ENCODE data around the gene FLOT1. TPM values are rescaled to one million over a fixed set of nuclear protein-coding genes. Genes with fewer than 3 reads are reported as not detected.

Gene FLOT1
- total and polyA plus RNA-seq, 2 of the 13 experiments (the other 11 are each of a cell fraction or from before 2014, with no cell fraction given) = 82.3 to 130 TPM

GRCh38 chr6:30743099-30744053 lies 889 bp upstream of the FLOT1 start (continued):
- TF ChIP-seq NCOA5 (CRISPR knock-in tag; IDR thresholded peaks at IDR 0.05) (0 out of 2 replicates have a peak, but pooled peaks have one; percentile 19), TBX3 (IDR thresholded peaks at IDR 0.05; ENCODE audit: borderline replicate concordance) (no peak), ZNF556 (CRISPR knock-in tag; IDR thresholded peaks at IDR 0.05; ENCODE audit: borderline replicate concordance) (0 out of 2 replicates have a peak, but pooled peaks have one; percentile 30), ATF4 (CRISPR knock-in tag; IDR thresholded peaks at IDR 0.05) (no peak), HOXA9 (CRISPR knock-in tag; IDR thresholded peaks at IDR 0.05; ENCODE audit: borderline replicate concordance) (peak; percentile 17; the same call in 1 of the 2 replicates), BATF2 (CRISPR knock-in tag; IDR thresholded peaks at IDR 0.05) (no peak; the same call in 1 of the 2 replicates), MATR3 (CRISPR knock-in tag; IDR thresholded peaks at IDR 0.05) (no peak), HNRNPUL1 (IDR thresholded peaks at IDR 0.05; ENCODE audit: low read depth, low read length) (no peak), NCOR1 (IDR thresholded peaks at IDR 0.05; ENCODE audit: borderline replicate concordance, low read length) (no peak), ZNF563 (CRISPR knock-in tag; IDR thresholded peaks at IDR 0.05) (no peak), AHR (CRISPR knock-in tag; IDR thresholded peaks at IDR 0.05) (no peak), ATF7-NPFF (CRISPR knock-in tag; IDR thresholded peaks at IDR 0.05; ENCODE audit: low read depth) (no peak), AFF4 (CRISPR knock-in tag; IDR thresholded peaks at IDR 0.05) (peak; percentile 91; the same call in 1 of the 2 replicates), ZNF879 (CRISPR knock-in tag; IDR thresholded peaks at IDR 0.05) (no peak; the same call in 1 of the 2 replicates), FOXM1 (CRISPR knock-in tag; IDR thresholded peaks at IDR 0.05) (0 out of 2 replicates have a peak, but pooled peaks have one; percentile 52), TBX2 (CRISPR knock-in tag; IDR thresholded peaks at IDR 0.05; ENCODE audit: borderline replicate concordance) (no peak), RBFOX2 (IDR thresholded peaks at IDR 0.05; ENCODE audit: low read depth, low read length) (no peak), ZNF354B (CRISPR knock-in tag; IDR thresholded peaks at IDR 0.05) (no peak), ZNF552 (CRISPR knock-in tag; IDR thresholded peaks at IDR 0.05; ENCODE audit: borderline replicate concordance) (peak; percentile 42; the same call in 1 of the 2 replicates), ARHGAP35 (CRISPR knock-in tag; IDR thresholded peaks at IDR 0.05; ENCODE audit: borderline replicate concordance) (peak; percentile 22; the same call in 1 of the 2 replicates), JUND (CRISPR knock-in tag; IDR thresholded peaks at IDR 0.05) (no peak), PAWR (CRISPR knock-in tag; IDR thresholded peaks at IDR 0.05; ENCODE audit: borderline replicate concordance) (peak; percentile 8; the same call in 1 of the 2 replicates), HDAC2 (CRISPR knock-in tag; IDR thresholded peaks at IDR 0.05) (no peak), SNAPC5 (CRISPR knock-in tag; IDR thresholded peaks at IDR 0.05; ENCODE audit: borderline replicate concordance) (no peak)
